Neural progenitor cell (in vitro differentiated cells): ENCODE data around the gene PRR7.

Experiments used
- EZH2 ChIP-seq: fragments of 200-600 bp; sonication (generic); IDR thresholded peaks from 2 replicates; pipeline ENCODE4 v1.6.1; 2017; ENCODE audit warnings: antibody characterized with exemption, mild to moderate bottlenecking, moderate library complexity
- EZH2phosphoT487 ChIP-seq: fragments of 200-600 bp; sonication (generic); IDR thresholded peaks from 2 replicates; pipeline ENCODE4 v1.6.1; 2017; ENCODE audit warnings: antibody characterized with exemption
- TF ChIP-seq, protein P1 (sequence below): fragments of 200-600 bp; sonication (generic); IDR thresholded peaks from 2 replicates; pipeline ENCODE4 v1.5.1; 2017; ENCODE audit warnings: antibody characterized with exemption, mild to moderate bottlenecking

DNA sequence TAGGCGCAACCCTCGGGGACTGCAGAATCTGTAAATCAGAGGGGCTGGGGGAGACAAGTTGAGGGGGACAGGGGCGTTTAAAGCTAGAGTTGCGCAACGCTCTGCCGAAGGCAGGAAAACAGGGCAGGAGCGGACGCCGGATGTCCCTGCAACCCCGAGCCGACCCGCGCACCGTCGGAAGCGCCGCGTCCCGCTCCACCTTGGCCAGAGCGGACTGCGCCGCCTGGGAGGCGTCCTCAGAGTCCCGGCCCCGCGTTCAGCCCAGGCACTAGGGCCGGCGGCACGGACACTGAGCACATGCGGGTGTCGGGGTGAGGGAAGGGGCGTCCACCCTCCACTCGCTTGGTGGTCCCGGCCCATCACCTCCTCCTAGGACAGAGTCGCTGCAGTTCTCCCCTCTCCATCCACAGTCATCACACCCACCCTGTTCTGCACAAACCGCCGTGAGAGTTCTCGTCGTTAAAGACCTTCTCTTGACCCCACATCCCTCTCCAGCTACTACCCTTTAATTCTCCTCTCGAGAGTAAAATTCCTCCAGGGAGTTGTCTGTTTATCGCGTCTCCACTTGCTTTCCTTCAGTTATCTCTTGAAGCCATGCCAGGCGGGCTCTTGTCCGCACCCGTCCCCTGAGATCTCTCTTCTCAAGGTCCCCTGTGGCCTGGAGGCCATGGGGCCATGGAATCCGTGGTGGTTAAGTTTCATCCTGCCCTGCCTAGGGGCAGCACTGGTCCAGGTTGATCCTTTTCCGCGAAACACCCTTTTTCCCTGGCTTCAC is 51.6 kb downstream of the PRR7 start:
- TF ChIP-seq, protein P1, sequence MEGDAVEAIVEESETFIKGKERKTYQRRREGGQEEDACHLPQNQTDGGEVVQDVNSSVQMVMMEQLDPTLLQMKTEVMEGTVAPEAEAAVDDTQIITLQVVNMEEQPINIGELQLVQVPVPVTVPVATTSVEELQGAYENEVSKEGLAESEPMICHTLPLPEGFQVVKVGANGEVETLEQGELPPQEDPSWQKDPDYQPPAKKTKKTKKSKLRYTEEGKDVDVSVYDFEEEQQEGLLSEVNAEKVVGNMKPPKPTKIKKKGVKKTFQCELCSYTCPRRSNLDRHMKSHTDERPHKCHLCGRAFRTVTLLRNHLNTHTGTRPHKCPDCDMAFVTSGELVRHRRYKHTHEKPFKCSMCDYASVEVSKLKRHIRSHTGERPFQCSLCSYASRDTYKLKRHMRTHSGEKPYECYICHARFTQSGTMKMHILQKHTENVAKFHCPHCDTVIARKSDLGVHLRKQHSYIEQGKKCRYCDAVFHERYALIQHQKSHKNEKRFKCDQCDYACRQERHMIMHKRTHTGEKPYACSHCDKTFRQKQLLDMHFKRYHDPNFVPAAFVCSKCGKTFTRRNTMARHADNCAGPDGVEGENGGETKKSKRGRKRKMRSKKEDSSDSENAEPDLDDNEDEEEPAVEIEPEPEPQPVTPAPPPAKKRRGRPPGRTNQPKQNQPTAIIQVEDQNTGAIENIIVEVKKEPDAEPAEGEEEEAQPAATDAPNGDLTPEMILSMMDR, result no peak
- TF ChIP-seq EZH2phosphoT487 (peak; percentile 20), EZH2 (no peak)
